MM.1S (cell line): Measurements from ENCODE around the gene BCDIN3D.

Experiments used
- DNase-seq: peaks from one replicate; pipeline ENCODE4 v3.0.0-alpha.2; 2015
- H2AFZ ChIP-seq: fragments of 300-600 bp; sonication (generic); 2 replicates; pipeline ENCODE4 v1.6.0; 2016; ENCODE audit warnings: antibody characterized with exemption, low read length
- H3F3A ChIP-seq: fragments of 300-600 bp; sonication (generic); 2 replicates; pipeline ENCODE4 v1.6.1; 2016; ENCODE audit warnings: mild to moderate bottlenecking, antibody characterized with exemption, low read length, moderate library complexity, mixed read lengths; ENCODE audit not compliant: insufficient read depth
- H3K27ac ChIP-seq: fragments of 300-600 bp; sonication (generic); 2 replicates; pipeline ENCODE4 v1.5.1; 2016; ENCODE audit warnings: mild to moderate bottlenecking, low read length
- H3K27me3 ChIP-seq: fragments of 300-600 bp; sonication (generic); replicated peaks from 2 replicates; pipeline ENCODE4 v1.6.0; 2016; ENCODE audit warnings: low read length; ENCODE audit not compliant: insufficient read depth
- H3K36me3 ChIP-seq: fragments of 300-600 bp; sonication (generic); replicated peaks from 2 replicates; pipeline ENCODE4 v1.6.1; 2016; ENCODE audit warnings: mild to moderate bottlenecking, low read length, mixed read lengths; ENCODE audit not compliant: insufficient read depth
- H3K4me1 ChIP-seq: fragments of 300-600 bp; sonication (generic); 2 replicates; pipeline ENCODE4 v1.6.1; 2016; ENCODE audit warnings: low read length, mixed read lengths
- H3K4me2 ChIP-seq: fragments of 300-600 bp; sonication (generic); 2 replicates; pipeline ENCODE4 v1.6.0; 2016; ENCODE audit warnings: low read depth, low read length
- H3K4me3 ChIP-seq: fragments of 300-600 bp; sonication (generic); 2 replicates; pipeline ENCODE4 v1.5.1; 2016; ENCODE audit warnings: low read length, mixed read lengths
- H3K79me2 ChIP-seq: fragments of 300-600 bp; sonication (generic); 2 replicates; pipeline ENCODE4 v1.6.1; 2016; ENCODE audit warnings: mixed run types, low read length, mixed read lengths
- H3K9ac ChIP-seq: fragments of 300-600 bp; sonication (generic); 2 replicates; pipeline ENCODE4 v1.6.1; 2016; ENCODE audit warnings: low read length, mixed read lengths
- H3K9me2 ChIP-seq: fragments of 300-600 bp; sonication (generic); replicated peaks from 2 replicates; pipeline ENCODE4 v1.6.1; 2016; ENCODE audit warnings: mild to moderate bottlenecking, low read length, mixed read lengths; ENCODE audit not compliant: insufficient read depth
- H3K9me3 ChIP-seq: fragments of 300-600 bp; sonication (generic); replicated peaks from 2 replicates; pipeline ENCODE4 v1.6.1; 2016; ENCODE audit warnings: mild to moderate bottlenecking, low read length, mixed read lengths; ENCODE audit not compliant: insufficient read depth
- H4K20me1 ChIP-seq: fragments of 300-600 bp; sonication (generic); 2 replicates; pipeline ENCODE4 v1.6.1; 2016; ENCODE audit warnings: mild to moderate bottlenecking, low read length, moderate library complexity, mixed read lengths; ENCODE audit not compliant: insufficient read depth
- CTCF ChIP-seq: fragments of 300-600 bp; sonication (generic); IDR thresholded peaks from 2 replicates; pipeline ENCODE4 v1.5.1; 2016; ENCODE audit warnings: antibody characterized with exemption, low read length, mixed read lengths
- EZH2 ChIP-seq: fragments of 300-600 bp; sonication (generic); optimal IDR thresholded peaks from 2 replicates; pipeline ENCODE3; 2017; ENCODE audit warnings: low read depth, mild to moderate bottlenecking, antibody characterized with exemption, low read length, mixed read lengths
- EZH2phosphoT487 ChIP-seq: fragments of 300-600 bp; sonication (generic); IDR thresholded peaks from 2 replicates; pipeline ENCODE4 v1.6.1; 2018; ENCODE audit warnings: antibody characterized with exemption, low read length

BCDIN3D gene

GRCh38 chr12:49795654-49796105 lies 47.2 kb downstream of the BCDIN3D start:
- H3K36me3 ChIP-seq: no peaks in the 10 kb centered on the region

DNA sequence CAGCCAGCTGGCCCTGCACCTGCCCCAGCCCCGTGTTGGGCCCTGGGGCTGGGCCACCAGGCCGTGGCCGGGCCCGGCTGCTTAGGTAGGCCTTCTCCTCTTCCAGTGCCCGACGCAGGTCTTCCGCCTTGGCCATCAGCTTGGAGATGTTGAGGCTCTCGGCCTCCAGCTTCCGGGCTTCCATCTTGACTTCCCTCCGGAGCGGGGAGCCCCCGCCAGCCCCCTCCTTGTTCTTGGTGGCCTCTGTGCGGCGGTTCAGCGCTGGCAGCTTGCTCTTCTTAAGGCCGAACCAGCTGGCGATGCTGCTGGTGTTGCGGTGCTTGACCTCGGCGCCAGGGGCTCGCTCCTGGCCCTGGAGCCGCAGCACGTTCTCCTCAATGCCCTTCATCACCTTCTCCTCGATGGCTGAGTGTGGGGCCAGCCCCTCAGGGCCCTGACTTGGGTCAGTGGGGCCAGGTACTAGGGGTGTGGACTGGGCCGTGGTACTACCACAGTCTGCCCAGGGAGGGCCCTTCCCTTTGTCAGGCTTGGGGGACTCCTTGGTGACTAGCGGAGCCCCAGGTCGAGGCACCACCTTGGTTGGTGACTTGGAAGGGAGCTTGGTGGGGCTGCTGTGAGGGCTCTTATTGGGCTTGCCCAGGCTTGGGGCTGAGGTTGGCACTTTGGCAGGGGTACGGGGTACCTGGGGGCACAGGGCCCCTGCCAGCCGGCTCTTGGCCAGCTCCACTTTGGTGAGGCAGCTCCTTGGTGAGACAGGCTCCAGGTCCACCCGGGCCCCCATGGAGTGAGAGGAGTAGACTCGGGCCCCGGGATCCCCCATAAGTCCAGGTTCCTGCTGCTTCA lies 47.9 kb downstream of the BCDIN3D start:
- no peak overlapping the region for H3K27ac ChIP-seq
- no peaks in the 10 kb centered on the region for H3K79me2 ChIP-seq
- H3K9me2 ChIP-seq: no peaks in the 10 kb centered on the region
- no peak for DNase-seq
- H4K20me1 ChIP-seq: no peaks in the 10 kb centered on the region
- no peaks in the 10 kb centered on the region for H3F3A ChIP-seq
- peaks cover 11% of the 10 kb centered on the region for H3K27me3 ChIP-seq
- no peak overlapping the region for H3K9ac ChIP-seq
- no peaks in the 10 kb centered on the region for H3K36me3 ChIP-seq
- no peak overlapping the region for H3K4me3 ChIP-seq
- no peaks in the 10 kb centered on the region for H3K9me3 ChIP-seq
- no peak overlapping the region for H2AFZ ChIP-seq
- H3K4me1 ChIP-seq: no peaks in the 10 kb centered on the region
- no peak overlapping the region for H3K4me2 ChIP-seq
- TF ChIP-seq CTCF (no peak), EZH2phosphoT487 (no peak), EZH2 (no peak)

More at GRCh38 chr12:49795654-49796105, 47.2 kb downstream of the BCDIN3D start:
- Histone ChIP-seq H3K4me2 (no peak overlapping the region), H3K27ac (no peak overlapping the region), H3K79me2 (no peaks in the 10 kb centered on the region), H3F3A (no peaks in the 10 kb centered on the region), H3K4me3 (no peak overlapping the region), H3K9me2 (no peaks in the 10 kb centered on the region), H3K27me3 (peaks cover 6% of the 10 kb centered on the region), H3K9me3 (no peaks in the 10 kb centered on the region), H3K4me1 (no peaks in the 10 kb centered on the region), H3K9ac (no peak overlapping the region), H4K20me1 (no peaks in the 10 kb centered on the region), H2AFZ (no peak overlapping the region)
- TF ChIP-seq EZH2 (no peak), CTCF (no peak), EZH2phosphoT487 (no peak)
- DNase-seq: no peak

DNA sequence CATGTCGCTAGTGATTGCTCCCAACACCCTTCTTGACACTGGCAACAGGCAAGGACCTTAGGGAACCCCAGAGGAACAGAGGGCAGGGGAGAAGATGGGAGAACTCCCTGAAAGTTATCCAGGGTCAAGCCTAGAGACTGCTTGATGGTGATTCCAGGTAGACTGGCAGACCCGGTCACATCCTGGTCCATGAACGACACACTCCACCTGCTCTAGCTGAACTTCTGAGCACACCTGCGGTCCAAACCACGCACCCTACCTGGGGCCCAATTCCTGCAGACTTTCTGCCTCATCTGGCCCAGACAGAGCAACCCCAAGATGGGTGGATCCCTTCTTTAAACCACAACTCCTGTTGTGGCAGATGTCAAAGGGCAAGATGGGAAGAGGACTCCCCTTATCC lies 48.9 kb downstream of the BCDIN3D start:
- Histone ChIP-seq H3K9me2 (no peaks in the 10 kb centered on the region), H3K27ac (no peak overlapping the region), H3K4me2 (no peak overlapping the region), H2AFZ (no peak overlapping the region), H3K27me3 (peaks cover 11% of the 10 kb centered on the region), H3K4me3 (no peak overlapping the region), H4K20me1 (no peaks in the 10 kb centered on the region), H3K79me2 (no peaks in the 10 kb centered on the region), H3K4me1 (no peaks in the 10 kb centered on the region), H3K9ac (no peak overlapping the region), H3K36me3 (no peaks in the 10 kb centered on the region), H3F3A (no peaks in the 10 kb centered on the region), H3K9me3 (no peaks in the 10 kb centered on the region)
- no peak for DNase-seq
- TF ChIP-seq CTCF: no peak
- TF ChIP-seq EZH2phosphoT487: no peak
- TF ChIP-seq EZH2: no peak
